AG09319 (cell line): ENCODE data around the gene MTMR6.

ENCODE experiments used
- DNase-seq: peaks from one replicate; pipeline ENCODE4 v3.0.0-alpha.2; 2010; ENCODE audit warnings: low read depth; ENCODE audit errors: extremely low read depth
- CTCF ChIP-seq: IDR thresholded peaks from 2 replicates; pipeline ENCODE4 v1.5.1; 2011; ENCODE audit warnings: low read depth, mild to moderate bottlenecking, inconsistent platforms, low read length, moderate library complexity

MTMR6 gene

GRCh38 chr13:25218019-25218418 is 69.3 kb downstream of the MTMR6 start:
- no peak for DNase-seq
- TF ChIP-seq CTCF: no peak

- DNase-seq: no peak
- TF ChIP-seq CTCF: no peak
Observed at GRCh38 chr13:25217023-25217885, 70.0 kb downstream of the MTMR6 start.

- TF ChIP-seq CTCF: no peak
- DNase-seq: no peak
Observed at GRCh38 chr13:25215253-25215575, 72.1 kb downstream of the MTMR6 start.

GRCh38 chr13:25214491-25215252 is 72.6 kb downstream of the MTMR6 start:
- no peak for DNase-seq
- no peak; the same call in 1 of the 2 replicates for TF ChIP-seq CTCF

GRCh38 chr13:25213715-25214114 is 73.6 kb downstream of the MTMR6 start:
- TF ChIP-seq CTCF: no peak
- DNase-seq: no peak

- no peak for TF ChIP-seq CTCF
- no peak for DNase-seq
Observed at GRCh38 chr13:25210842-25211569, 76.3 kb downstream of the MTMR6 start.

- no peak for TF ChIP-seq CTCF
- no peak for DNase-seq
Observed at GRCh38 chr13:25207291-25207810, 79.9 kb downstream of the MTMR6 start.
